ENCODE measurements around the gene TEKT3. TPM values are rescaled to one million over a fixed set of nuclear protein-coding genes. Genes with fewer than 3 reads are reported as not detected.

Gene TEKT3
- total RNA-seq, 1 donor from 2014 or later = 0.54 TPM

GRCh38 chr17:15281909-15282308, 59.5 kb downstream of the TEKT3 start:
- no peak for TF ChIP-seq CTCF (IDR thresholded peaks at IDR 0.05; ENCODE audit: partially characterized antibody, unreplicated experiment)
- Mint-ChIP-seq H3K27me3 (ENCODE audit: unreplicated experiment) (no peaks in the 10 kb centered on the region), H3K9me3 (ENCODE audit: unreplicated experiment) (no peaks in the 10 kb centered on the region), H3K4me3 (ENCODE audit: unreplicated experiment) (no peak overlapping the region), H3K27ac (ENCODE audit: unreplicated experiment) (no peak overlapping the region), H3K4me1 (ENCODE audit: low read depth, unreplicated experiment) (no peaks in the 10 kb centered on the region), H3K36me3 (ENCODE audit: unreplicated experiment) (peaks cover 5% of the 10 kb centered on the region)
- DNase-seq = no peak

GRCh38 chr17:15278924-15279477, 62.4 kb downstream of the TEKT3 start:
- Mint-ChIP-seq H3K27ac (ENCODE audit: unreplicated experiment) (no peak overlapping the region), H3K27me3 (ENCODE audit: unreplicated experiment) (no peaks in the 10 kb centered on the region), H3K36me3 (ENCODE audit: unreplicated experiment) (peaks cover 5% of the 10 kb centered on the region), H3K4me1 (ENCODE audit: low read depth, unreplicated experiment) (no peaks in the 10 kb centered on the region), H3K4me3 (ENCODE audit: unreplicated experiment) (no peak overlapping the region), H3K9me3 (ENCODE audit: unreplicated experiment) (no peaks in the 10 kb centered on the region)
- no peak for TF ChIP-seq CTCF (IDR thresholded peaks at IDR 0.05; ENCODE audit: partially characterized antibody, unreplicated experiment)
- no peak for DNase-seq

- no peak for TF ChIP-seq CTCF (IDR thresholded peaks at IDR 0.05; ENCODE audit: partially characterized antibody, unreplicated experiment)
- Mint-ChIP-seq H3K9me3 (ENCODE audit: unreplicated experiment) (no peaks in the 10 kb centered on the region), H3K36me3 (ENCODE audit: unreplicated experiment) (peaks cover 5% of the 10 kb centered on the region), H3K4me1 (ENCODE audit: low read depth, unreplicated experiment) (no peaks in the 10 kb centered on the region), H3K4me3 (ENCODE audit: unreplicated experiment) (no peak overlapping the region), H3K27me3 (ENCODE audit: unreplicated experiment) (no peaks in the 10 kb centered on the region), H3K27ac (ENCODE audit: unreplicated experiment) (no peak overlapping the region)
- DNase-seq = no peak
These were observed 63.0 kb downstream of the TEKT3 start for GRCh38 chr17:15278380-15278779.

DNA sequence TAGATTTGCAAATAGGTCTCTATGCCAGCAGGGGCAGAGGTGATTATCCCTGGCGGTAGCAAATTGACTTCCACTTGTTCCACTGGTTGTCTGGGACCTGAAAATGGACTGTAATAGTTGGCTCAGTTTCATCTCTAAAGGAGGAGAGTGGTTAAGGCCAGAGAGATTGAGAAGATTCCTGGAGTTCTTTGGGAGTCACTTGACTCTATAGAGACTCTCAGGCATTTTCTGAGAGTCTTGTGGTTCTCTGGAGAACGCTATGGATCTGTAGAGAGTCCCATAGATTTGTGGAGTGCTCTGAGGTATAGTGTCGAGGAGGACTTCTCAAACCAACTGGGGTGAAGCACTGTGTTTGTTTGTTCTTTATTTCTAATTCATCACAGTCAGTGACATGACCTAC, 67.4 kb downstream of the TEKT3 start:
- no peaks in the 10 kb centered on the region for H3K4me1 Mint-ChIP-seq (ENCODE audit: low read depth, unreplicated experiment)
- TF ChIP-seq CTCF (IDR thresholded peaks at IDR 0.05; ENCODE audit: partially characterized antibody, unreplicated experiment) = no peak
- no peak overlapping the region for H3K27ac Mint-ChIP-seq (ENCODE audit: unreplicated experiment)
- H3K9me3 Mint-ChIP-seq (ENCODE audit: unreplicated experiment) = no peaks in the 10 kb centered on the region
- no peaks in the 10 kb centered on the region for H3K27me3 Mint-ChIP-seq (ENCODE audit: unreplicated experiment)
- no peak overlapping the region for H3K4me3 Mint-ChIP-seq (ENCODE audit: unreplicated experiment)
- no peaks in the 10 kb centered on the region for H3K36me3 Mint-ChIP-seq (ENCODE audit: unreplicated experiment)
- no peak for DNase-seq

GRCh38 chr17:15273141-15273793, 68.1 kb downstream of the TEKT3 start:
- Mint-ChIP-seq H3K27me3 (ENCODE audit: unreplicated experiment) (no peaks in the 10 kb centered on the region), H3K4me3 (ENCODE audit: unreplicated experiment) (no peak overlapping the region), H3K36me3 (ENCODE audit: unreplicated experiment) (no peaks in the 10 kb centered on the region), H3K27ac (ENCODE audit: unreplicated experiment) (no peak overlapping the region), H3K9me3 (ENCODE audit: unreplicated experiment) (no peaks in the 10 kb centered on the region), H3K4me1 (ENCODE audit: low read depth, unreplicated experiment) (no peaks in the 10 kb centered on the region)
- no peak for DNase-seq
- TF ChIP-seq CTCF (IDR thresholded peaks at IDR 0.05; ENCODE audit: partially characterized antibody, unreplicated experiment) = no peak
